SK-MEL-5 (cell line): Measurements from ENCODE around the gene NEURL1. TPM values are rescaled to one million over a fixed set of nuclear protein-coding genes. Genes with fewer than 3 reads are reported as not detected.
A peak's percentile ranks its signal among the peaks of the same experiment; 100 is the strongest.

Experiments used
- DNase-seq: peaks from one replicate; pipeline ENCODE4 v3.0.0-alpha.2; 2016; ENCODE audit warnings: low read depth, low spot score
- in situ Hi-C: cut with HindIII; loops from 2 replicates; pipeline ENCODE4 v1.10.0; 2016; ENCODE audit warnings: low sequenced_read_pairs, high pct_unique_total_duplicates, low pct_unique_long_range_greater_than_20kb
- total RNA-seq: library from RNA; depleted of rRNA; stranded (reverse); fragments of >200 nt; shearing (Covaris generic); gene quantifications from 2 replicates; pipeline ENCODE4 v1.2.3, GENCODE V29; 2014

The NEURL1 gene
- total RNA-seq, 1 experiment from 2014 or later: 0.58 TPM

DNA sequence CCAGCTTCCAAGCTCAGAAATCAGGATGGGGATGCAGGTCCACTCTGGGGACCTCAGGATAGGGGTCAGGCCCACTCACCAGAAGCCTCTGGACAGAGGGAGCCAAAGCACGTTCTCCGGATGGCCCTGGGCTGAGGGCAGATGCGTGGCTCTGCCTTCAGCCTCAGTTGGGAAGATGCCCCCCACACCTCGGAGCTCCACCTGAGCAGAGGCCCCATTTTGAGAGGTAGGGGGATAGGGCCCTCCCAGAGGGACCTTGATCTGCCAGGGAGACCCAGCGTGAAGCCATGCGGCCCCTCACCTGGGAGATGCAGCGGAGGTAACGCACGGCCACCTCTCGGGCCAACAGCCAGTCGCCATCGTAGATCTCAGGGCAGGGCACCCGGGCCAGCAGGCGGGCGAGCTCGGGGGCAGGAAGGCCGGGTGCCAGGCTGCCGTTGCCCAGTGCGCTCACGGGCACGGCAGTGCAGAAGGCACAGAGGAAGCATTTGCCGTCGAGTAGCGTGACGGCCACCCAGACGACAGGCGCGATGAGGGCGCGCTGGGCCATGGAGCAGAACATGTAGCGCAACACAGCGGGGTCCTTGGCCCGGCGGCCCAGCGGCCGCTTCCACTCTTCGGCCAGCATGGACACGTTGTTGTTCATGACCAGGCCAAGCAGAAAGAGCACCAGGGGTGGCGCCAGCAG lies 35.5 kb upstream of the NEURL1 start:
- in situ Hi-C loops: no loop called here
- DNase-seq: no peak

GRCh38 chr10:103458720-103459119 lies 34.8 kb upstream of the NEURL1 start, which contains the start of gene CALHM1:
Gene CALHM1 (minus strand): TSS chr10:103458900. CDS start chr10:103458751, 149 bp downstream.
- DNase-seq: no peak
- in situ Hi-C loops: no loop called here

DNA sequence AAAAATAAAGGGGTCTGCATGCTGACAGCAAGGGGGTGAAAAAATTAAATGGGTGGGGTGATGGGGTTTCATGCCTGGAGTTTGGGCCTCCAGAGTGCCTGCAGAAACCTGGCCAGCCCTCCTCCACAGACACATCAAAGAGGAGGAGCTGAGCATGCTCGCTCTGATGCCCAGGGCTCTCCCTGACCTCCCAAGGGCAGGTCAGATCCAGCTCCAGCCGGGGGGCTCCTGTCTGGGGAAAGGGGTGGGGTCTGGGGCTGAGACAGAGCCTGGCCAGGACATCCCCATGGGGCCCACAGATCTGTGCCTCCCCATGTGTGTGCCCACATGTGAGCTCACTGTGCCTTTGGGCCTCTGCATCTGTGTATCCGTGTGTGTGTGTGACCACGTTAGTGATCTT lies 33.9 kb upstream of the NEURL1 start:
- in situ Hi-C loops: no loop called here
- DNase-seq: no peak

DNA sequence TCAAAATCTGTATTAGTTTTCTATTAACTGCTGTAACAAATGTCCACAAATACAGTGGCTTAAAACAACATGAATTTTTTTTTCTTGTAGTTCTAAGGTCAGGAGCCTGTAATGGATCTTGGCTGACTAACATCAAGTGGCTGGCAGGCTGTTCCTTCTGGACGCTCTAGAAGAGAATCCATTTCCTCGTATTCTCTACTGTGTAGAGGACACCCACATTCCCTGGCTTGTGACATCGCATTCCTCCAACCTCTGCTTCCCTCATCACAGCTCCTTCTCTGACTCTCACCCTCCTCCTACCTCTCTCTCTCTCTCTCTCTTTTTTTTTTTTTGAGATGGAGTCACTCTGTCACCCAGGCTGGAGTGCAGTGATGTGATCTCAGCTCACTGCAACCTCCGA lies 30.0 kb upstream of the NEURL1 start:
- in situ Hi-C loops: no loop called here
- no peak for DNase-seq

DNA sequence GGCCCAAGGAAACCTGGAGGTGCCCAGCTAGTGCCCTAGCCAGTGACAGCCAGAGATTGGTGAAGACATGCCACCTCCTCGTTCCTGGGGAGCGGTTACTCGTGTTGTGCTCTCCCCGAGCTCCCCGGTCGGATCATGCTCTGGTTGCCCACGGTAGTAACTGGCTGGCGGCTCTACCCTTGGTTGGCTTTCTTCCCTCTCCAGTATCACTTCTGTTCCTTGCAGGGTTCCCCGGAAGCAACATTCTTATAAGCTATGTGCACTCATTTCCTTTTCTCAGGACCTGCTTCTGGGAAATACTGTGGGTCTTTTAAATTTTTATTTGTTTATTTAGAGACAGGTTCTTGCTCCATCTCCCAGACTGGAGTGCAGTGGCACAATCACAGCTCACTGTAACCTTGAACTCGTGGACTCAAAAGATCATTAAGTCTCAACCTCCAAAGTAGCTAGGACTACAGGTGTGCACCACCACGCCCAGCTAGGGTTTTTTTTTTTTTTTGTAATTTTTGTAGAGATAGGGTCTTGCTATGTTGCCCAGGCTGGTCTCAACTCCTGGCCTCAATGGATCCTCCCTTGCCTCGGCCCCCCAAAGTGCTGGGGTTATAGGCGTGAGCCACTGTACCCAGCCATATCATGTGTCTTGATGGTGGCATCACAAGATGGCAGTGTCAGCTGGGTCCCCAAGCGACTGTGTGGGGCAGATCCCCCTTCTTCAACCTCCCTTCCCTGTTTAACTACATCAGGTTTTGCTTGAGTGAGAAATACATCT lies 27.9 kb upstream of the NEURL1 start:
- in situ Hi-C loops: no loop called here
- DNase-seq: no peak

GRCh38 chr10:103466734-103467133 lies 26.8 kb upstream of the NEURL1 start:
- in situ Hi-C loops: no loop called here
- no peak for DNase-seq

DNA sequence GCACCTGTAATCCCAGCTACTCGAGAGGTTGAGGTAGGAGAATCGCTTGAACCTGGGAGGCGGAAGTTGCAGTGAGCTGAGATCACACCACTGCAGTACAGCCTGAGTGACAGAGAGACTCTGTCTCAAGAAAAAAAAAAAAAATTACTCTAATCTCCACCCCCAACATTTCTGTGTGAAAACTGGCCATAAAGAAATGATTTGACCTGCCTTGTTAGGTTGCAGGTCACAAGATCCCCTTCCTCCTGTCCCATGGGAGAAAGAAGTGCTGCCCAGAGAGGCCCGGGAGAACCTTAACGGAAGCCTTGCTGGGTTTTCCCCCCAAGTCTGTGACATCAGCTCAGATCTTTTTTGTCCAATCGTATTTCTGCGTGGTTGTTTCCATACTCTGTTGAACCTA lies 26.1 kb upstream of the NEURL1 start:
- DNase-seq: no peak
- in situ Hi-C loops: no loop called here

DNA sequence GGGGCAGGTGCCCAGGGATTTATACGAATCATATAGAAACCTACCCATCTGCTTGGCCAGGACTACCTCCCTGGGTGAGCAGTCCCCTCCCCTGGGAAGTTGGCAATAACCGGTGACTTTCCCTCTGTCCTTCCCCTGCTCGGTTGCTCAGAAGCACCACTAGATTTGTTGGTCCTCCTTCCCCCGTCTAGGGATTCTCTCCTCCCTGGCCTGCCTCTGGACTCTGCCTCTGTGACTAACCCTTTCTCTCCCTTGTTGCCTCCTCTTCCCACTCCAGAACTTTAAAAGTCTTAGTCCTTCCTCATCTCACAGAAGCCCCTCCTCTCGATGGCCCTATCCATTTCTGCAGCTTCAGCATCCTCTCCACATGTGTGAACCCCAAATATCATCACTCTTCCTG lies 24.3 kb upstream of the NEURL1 start:
- in situ Hi-C loops: no loop called here
- DNase-seq: no peak

- no peak for DNase-seq
- in situ Hi-C loops: no loop called here
Measured at GRCh38 chr10:103470761-103471653, 22.5 kb upstream of the NEURL1 start.

- DNase-seq: no peak
- in situ Hi-C loops: no loop called here
Measured at GRCh38 chr10:103472005-103472404, 21.5 kb upstream of the NEURL1 start.

- in situ Hi-C loops: no loop called here
- DNase-seq: no peak
Measured at GRCh38 chr10:103473261-103473671, 20.2 kb upstream of the NEURL1 start.

GRCh38 chr10:103474077-103474476 lies 19.4 kb upstream of the NEURL1 start:
- in situ Hi-C loops: no loop called here
- no peak for DNase-seq

- no peak for DNase-seq
- in situ Hi-C loops: no loop called here
Measured at GRCh38 chr10:103475437-103475836, 18.1 kb upstream of the NEURL1 start.

DNA sequence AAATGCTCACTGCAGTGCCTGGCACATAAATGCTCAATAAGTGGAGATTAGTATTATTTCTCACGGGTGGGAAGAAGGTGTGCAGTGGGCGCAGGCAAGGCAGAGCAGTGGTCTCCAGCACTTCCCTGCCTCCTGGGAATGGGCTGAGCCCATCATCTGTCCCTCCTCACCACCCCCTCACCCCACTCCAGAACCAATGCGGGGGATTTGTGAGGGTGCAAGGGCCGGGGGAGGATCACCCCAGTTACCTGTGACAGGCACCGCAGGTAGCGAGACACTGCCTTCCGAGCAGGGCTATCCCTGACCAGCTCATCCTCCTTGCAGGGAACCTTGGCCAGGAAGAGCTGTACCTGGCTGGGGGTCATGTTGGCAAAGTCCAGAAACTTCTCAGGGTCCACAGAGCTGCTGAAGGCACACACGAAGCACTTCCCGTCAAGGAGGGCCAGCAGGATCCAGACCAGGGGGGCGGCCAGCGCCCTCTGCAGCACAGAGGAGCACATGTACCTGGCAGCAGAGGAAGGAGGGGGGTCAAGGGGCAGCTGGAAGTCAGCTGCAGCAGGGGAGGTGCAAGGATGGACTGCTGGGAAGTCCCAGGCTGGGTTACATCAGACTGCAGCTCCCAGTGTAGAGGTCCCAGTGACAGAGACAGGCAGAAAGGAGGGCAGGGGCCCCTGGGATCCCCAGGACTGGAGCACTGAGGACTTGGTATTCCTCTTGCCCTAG lies 17.3 kb upstream of the NEURL1 start:
- in situ Hi-C loops: no loop called here
- DNase-seq: peak; percentile 18

GRCh38 chr10:103478671-103479070 lies 14.8 kb upstream of the NEURL1 start:
- in situ Hi-C loops: no loop called here
- no peak for DNase-seq

GRCh38 chr10:103479135-103479534 lies 14.4 kb upstream of the NEURL1 start, which contains the start of gene CALHM3:
Gene CALHM3 (minus strand): TSS chr10:103479240. CDS start chr10:103479032, 208 bp downstream.
- no peak for DNase-seq
- in situ Hi-C loops: no loop called here

- in situ Hi-C loops: no loop called here
- no peak for DNase-seq
Measured at GRCh38 chr10:103480521-103480920, 13.0 kb upstream of the NEURL1 start.
